Neural crest cell (in vitro differentiated cells): ENCODE measurements around the gene LRRC10B. TPM values are rescaled to one million over a fixed set of nuclear protein-coding genes. Genes with fewer than 3 reads are reported as not detected.

Experiments used
- DNase-seq: peaks from one replicate; pipeline ENCODE4 v3.0.0; 2021; ENCODE audit warnings: low read depth, mixed read lengths, low spot score
- H3K27ac Mint-ChIP-seq: one replicate; pipeline ENCODE4 v1.8.0; 2021; ENCODE audit warnings: mild to moderate bottlenecking, mixed read lengths; ENCODE audit not compliant: unreplicated experiment
- H3K27me3 Mint-ChIP-seq: 2 replicates; pipeline ENCODE4 v1.8.0; 2021; ENCODE audit warnings: low read depth, mild to moderate bottlenecking, mixed read lengths
- H3K36me3 Mint-ChIP-seq: 2 replicates; pipeline ENCODE4 v1.8.0; 2021; ENCODE audit warnings: low read depth, mild to moderate bottlenecking, mixed read lengths
- H3K4me1 Mint-ChIP-seq: 2 replicates; pipeline ENCODE4 v1.8.0; 2021; ENCODE audit warnings: mixed read lengths
- H3K4me3 Mint-ChIP-seq: one replicate; pipeline ENCODE4 v1.8.0; 2021; ENCODE audit warnings: mild to moderate bottlenecking, mixed read lengths
- H3K9me3 Mint-ChIP-seq: 2 replicates; pipeline ENCODE4 v1.8.0; 2021; ENCODE audit warnings: mixed read lengths
- total RNA-seq: library from RNA; stranded (reverse); gene quantifications from 2 replicates; pipeline ENCODE4 v1.2.1, GENCODE V29; 2021
- TF ChIP-seq, protein P1 (sequence below): fragments of 200-600 bp; sonication (generic); conservative IDR thresholded peaks from 2 replicates; pipeline ENCODE4 v1.5.0; 2021; ENCODE audit warnings: antibody characterized with exemption, mild to moderate bottlenecking

LRRC10B gene
- total RNA-seq, 1 donor from 2014 or later = 2.9 TPM

DNA sequence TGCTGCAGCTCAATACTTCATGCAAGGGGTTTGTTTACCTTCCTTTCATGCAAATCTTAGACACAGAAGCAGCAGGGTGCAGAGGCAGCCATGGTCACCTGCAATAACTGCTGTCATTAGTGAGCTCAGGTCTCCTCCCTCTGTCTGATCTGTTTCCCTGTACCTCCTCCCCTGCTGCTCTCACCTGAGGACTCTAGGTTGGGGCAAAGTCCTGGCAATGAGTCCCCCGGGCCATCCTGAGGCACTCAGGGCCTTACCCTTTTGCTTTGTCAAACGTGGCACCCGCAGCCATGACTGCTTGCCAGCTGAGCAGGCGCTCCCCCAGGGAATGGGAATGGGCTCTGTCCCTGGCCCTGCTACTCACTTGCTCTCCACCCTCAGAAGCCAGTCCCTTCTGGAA, 3.9 kb downstream of the LRRC10B start:
- Mint-ChIP-seq H3K27ac (no peak overlapping the region), H3K4me1 (peaks cover 54% of the 10 kb centered on the region), H3K9me3 (no peaks in the 10 kb centered on the region), H3K27me3 (peaks cover 15% of the 10 kb centered on the region), H3K4me3 (no peak overlapping the region), H3K36me3 (no peaks in the 10 kb centered on the region)
- no peak for DNase-seq
- TF ChIP-seq, protein P1, sequence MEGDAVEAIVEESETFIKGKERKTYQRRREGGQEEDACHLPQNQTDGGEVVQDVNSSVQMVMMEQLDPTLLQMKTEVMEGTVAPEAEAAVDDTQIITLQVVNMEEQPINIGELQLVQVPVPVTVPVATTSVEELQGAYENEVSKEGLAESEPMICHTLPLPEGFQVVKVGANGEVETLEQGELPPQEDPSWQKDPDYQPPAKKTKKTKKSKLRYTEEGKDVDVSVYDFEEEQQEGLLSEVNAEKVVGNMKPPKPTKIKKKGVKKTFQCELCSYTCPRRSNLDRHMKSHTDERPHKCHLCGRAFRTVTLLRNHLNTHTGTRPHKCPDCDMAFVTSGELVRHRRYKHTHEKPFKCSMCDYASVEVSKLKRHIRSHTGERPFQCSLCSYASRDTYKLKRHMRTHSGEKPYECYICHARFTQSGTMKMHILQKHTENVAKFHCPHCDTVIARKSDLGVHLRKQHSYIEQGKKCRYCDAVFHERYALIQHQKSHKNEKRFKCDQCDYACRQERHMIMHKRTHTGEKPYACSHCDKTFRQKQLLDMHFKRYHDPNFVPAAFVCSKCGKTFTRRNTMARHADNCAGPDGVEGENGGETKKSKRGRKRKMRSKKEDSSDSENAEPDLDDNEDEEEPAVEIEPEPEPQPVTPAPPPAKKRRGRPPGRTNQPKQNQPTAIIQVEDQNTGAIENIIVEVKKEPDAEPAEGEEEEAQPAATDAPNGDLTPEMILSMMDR = no peak

DNA sequence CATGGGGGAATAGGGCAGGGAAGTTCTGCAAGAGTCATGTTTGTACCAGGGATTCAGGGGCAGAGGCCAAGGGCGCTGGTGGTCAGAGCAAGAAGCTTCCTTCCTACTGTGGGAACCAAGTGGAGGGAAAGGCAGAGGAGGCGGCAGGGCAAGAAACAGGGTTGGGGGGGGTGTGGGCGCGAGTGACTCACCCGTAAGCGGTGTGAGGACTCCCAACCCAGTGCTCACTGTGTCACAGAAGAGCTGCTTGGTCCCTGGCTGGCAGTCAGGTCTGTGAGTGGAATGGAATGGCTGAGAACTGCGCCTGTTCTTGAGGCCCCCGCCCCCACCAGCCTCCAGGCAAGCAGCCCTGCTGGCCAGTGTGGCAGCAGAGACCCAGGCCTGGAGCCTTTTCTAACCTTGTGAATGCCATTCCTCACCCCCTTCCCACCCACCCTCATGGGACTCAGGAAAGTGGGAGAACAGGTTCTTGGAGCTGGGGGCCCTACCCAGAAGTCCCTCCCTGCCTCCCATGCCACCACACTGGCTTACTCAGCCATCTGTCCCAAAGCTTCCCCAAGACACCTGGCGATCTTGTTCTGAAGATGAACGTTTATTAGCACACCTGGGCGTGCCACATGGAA, 4.7 kb downstream of the LRRC10B start:
- peaks cover 48% of the 10 kb centered on the region for H3K4me1 Mint-ChIP-seq
- H3K36me3 Mint-ChIP-seq = no peaks in the 10 kb centered on the region
- TF ChIP-seq, protein P1 = no peak
- DNase-seq = no peak
- H3K4me3 Mint-ChIP-seq = no peak overlapping the region
- peaks cover 6% of the 10 kb centered on the region for H3K27me3 Mint-ChIP-seq
- H3K27ac Mint-ChIP-seq = peak overlapping the region; percentile 5
- no peaks in the 10 kb centered on the region for H3K9me3 Mint-ChIP-seq

DNA sequence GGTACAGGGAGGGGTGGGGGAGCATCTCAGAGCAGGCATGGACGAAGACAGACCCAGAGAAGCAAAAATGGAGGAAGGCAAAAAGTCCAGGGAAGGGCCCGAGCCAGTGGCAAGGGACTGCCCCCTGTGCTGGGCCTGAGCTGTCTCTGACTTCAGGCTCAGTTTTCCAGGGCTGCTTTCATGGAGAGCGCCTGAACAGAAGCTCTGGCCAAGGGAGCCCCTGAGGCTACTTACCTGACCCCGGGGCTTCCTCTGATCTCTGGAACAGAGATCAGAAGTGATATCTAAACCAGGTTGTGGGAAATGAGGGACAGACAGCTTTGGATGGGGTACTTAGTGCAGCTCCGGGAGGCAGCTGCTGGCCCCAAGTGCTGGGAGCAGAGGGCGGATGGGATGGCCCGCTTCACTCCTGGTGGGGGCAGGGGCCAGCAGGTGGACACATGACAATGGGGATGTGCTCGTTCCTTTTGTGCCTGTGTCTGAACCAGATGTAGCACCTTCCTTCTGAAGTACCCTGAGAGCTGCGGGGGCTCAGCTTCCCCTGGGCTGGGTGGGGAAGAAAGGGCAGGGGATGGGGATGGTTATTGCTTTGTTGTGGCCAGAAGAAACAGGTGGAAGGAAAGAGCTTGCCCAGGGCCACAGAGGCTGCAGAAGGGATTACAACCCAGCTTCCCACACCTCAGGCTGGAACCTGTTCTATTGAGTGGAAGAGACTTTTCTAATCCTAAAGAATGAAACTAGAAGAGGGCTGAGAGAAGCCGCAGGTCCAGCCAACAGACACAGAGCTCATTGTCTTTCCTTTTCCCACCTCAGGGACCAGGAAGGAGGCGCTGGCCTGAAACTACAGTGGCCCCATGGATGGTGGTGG, 5.7 kb downstream of the LRRC10B start:
- Mint-ChIP-seq H3K9me3 (no peaks in the 10 kb centered on the region), H3K27ac (peak overlapping the region; percentile 35), H3K4me3 (no peak overlapping the region), H3K4me1 (peaks cover 48% of the 10 kb centered on the region), H3K27me3 (peaks cover 5% of the 10 kb centered on the region), H3K36me3 (no peaks in the 10 kb centered on the region)
- TF ChIP-seq, protein P1 = no peak
- DNase-seq = no peak

DNA sequence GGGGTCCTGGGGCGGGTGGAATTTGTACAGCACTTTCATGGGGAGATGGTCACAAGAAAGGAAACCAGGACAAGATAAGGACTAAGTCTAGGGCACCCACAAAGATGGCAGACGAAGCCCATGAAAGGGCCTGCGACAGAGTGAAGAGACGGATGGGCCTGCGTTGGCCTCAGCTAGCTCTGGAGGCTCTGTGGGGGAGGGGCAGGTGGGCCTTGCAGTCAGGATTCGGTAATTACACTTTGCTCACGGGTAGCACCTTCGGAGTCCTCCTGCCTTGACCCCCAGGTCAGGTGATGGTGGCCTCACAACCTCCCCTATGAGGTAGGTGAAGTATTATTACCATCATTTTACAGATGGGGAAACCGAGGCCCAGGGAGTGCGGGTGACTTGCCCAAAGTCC, 7.1 kb downstream of the LRRC10B start:
- Mint-ChIP-seq H3K36me3 (no peaks in the 10 kb centered on the region), H3K4me1 (peaks cover 45% of the 10 kb centered on the region), H3K27ac (no peak overlapping the region), H3K27me3 (peaks cover 5% of the 10 kb centered on the region), H3K9me3 (no peaks in the 10 kb centered on the region), H3K4me3 (no peak overlapping the region)
- DNase-seq = no peak
- TF ChIP-seq, protein P1 = no peak

DNA sequence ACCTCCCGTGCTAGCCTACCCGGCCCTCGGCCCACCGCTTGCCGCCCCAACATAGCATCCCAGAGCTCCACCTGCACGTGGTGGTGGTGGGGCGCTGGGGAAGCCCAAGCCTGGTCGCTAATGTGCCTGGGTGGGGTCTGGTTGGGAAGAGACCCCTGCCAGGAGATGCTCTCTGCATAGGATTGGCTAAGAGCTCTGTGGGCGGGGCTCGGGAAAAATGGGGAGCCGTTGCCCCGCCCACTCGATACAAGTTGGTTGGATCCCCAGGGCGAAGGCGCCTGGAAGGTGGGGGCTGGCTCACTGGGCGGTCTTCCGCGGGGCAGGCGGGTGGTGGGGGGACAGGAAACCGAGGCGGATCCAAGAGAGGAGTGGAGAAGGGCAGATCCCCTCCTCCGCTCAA, 7.6 kb downstream of the LRRC10B start:
- Mint-ChIP-seq H3K4me1 (peaks cover 40% of the 10 kb centered on the region), H3K4me3 (no peak overlapping the region), H3K27me3 (peaks cover 2% of the 10 kb centered on the region), H3K9me3 (no peaks in the 10 kb centered on the region), H3K36me3 (no peaks in the 10 kb centered on the region), H3K27ac (no peak overlapping the region)
- TF ChIP-seq, protein P1 = no peak
- DNase-seq = no peak
